Renal cortical epithelial cell (primary cell): ENCODE data around the gene NDUFA11. TPM values are rescaled to one million over a fixed set of nuclear protein-coding genes. Genes with fewer than 3 reads are reported as not detected.

Experiments used
- DNase-seq: peaks from one replicate; pipeline ENCODE4 v3.0.0-alpha.2; 2011; ENCODE audit warnings: low read depth
- total RNA-seq: library from RNA; depleted of rRNA; stranded (reverse); fragments of >200 nt; gene quantifications from 2 replicates; pipeline ENCODE4 v1.2.3, GENCODE V29; 2014

Gene NDUFA11
- total RNA-seq: 104 and 529 TPM in 2 replicates

DNA sequence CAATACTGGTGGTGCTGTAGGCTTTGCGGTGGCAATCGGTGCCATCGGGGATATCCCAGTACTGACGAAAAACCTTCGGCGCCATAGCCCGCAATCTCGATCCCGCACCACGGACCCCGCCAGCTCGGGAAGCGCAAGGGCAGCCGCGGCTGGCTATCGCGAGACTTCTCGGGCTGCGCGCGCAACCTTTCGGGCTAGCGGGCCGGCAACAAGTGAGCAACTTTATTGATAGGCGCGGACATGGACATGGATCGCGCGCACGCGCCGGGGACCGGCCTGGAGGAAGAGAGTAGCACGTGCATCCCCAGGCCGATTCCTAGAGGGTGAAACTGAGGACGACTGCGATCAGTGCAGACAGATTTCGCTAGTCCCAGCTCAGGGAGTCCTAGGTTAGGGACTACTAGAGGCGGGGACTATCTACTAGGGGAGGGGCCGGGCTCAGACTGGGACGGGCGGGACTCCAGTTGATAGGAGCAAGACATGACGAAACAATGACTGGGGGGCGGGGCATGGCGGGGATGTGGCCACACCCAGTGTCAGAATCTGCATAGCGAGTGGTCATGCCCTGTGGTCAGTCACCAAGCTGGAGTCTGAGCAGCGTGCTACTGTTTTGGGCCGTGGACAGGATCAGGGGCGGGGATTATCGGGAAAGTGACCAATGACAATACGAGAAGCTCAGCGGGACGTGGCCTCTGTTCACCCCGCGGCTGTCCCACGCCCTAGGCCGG is at the start of gene NDUFA11:
TSS of gene NDUFA11 (minus strand) at position 167 of the 728 bp plus-strand sequence. CDS start at position 85, 82 bp downstream.
- no peak for DNase-seq

DNA sequence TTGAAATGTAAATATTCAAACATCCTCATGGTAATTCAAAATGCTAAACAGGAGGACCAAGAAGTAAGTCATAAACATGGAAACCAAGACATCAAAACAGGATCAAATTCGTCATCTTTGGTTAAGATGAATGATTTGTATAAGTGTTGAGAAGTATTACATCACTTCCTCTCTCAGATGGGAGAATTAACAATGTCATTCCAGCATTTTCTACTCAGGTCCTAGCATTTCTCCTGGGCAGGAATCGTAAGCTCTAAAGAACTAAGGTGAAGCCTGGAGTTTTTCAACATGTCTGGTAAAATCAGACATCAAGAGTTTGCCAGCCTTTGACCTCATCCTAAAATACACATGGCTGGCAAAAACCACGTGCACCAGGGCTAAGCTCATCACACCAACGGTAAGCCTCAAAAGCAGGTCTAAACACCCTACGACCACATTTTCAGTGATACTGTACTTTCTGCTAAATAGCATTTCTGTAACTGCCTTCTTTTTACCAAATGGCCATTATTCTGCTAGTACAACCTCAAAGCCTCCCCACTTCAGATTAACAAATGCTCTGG is 49.5 kb upstream of the NDUFA11 start:
- no peak for DNase-seq

DNA sequence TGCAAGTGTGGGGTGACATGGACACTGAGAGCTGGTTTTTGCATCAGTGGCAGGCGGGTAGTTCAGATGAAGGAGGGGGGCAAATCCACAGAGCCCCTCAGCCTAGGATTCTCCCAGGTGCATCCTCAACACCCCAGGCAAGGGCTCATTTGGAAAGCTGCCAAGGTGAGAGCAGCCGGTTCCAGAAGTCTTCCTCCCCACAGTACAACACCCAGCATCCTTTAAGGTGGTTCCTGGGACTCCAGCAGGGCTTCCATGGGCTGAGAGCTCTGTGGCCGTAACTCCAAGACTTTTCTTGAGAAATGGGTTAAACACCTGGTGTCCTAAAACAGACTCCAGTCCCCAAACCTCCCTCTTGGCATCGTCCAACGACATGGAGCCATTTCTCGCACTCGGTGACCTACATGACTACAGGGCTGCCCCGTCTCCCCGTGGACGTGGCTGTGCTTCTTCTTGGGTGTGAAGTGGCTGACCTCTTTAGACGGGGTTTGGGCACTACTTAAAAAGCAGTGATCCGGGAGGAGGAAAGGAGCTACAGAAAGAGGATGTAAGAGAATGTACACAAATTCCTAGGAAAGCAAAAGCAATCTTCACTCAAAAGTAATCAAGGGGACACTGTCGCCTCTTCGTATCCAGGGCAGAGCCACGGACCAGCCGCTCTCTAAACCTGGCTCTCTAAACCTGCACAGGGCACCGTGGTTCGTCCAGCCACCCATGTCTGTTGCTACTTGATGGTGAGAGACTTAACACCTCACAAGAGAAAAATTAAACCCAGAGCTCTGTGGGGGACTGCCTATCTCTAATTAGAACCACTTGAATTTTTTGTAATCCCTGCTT is 48.8 kb upstream of the NDUFA11 start:
- no peak for DNase-seq

DNA sequence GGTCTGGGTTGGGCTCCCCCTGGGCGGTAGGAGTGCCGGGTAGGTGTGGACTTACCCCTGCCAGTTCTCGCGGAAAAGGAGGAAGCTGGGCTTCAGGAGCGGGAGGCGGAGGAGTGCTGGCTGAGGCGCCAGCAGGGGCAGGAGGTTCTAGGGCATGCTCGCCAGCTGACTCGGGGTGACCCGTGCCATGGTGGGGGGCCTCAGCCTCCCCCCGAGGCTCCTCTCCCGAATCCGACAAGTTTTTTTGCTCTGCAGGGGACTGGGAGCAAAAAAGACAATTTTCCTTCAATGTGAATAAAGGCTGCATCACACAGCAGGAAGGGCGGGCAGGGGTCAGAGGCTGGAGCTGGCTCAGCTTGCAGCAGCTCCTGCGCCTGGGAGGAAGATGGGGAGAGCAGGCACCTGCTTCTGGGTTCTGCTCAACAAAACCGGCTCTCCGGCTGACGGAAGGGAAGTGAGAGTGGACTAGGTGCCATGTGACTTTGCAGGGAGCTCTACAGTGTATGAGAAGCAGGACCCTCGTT is 47.8 kb upstream of the NDUFA11 start:
- DNase-seq: no peak

DNA sequence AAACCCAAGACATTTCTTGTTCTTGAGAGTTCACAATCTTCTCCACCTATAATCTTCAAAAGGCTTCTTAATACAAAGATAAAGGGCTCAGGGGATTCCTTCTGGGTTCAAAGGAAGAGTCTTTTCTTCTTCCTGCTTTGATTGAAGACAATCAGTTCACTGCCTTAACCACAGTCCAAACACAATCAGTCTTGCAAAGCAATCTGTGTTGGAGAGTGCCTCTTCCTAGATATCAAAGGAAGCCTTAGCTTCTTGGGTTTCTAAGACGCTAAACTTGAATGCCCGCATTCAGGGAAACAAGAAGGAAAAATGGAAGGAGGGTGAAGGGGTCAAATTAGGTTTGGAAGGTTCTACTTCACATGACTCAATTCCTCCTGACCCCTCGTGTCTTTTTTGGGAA is 47.2 kb upstream of the NDUFA11 start:
- no peak for DNase-seq

DNA sequence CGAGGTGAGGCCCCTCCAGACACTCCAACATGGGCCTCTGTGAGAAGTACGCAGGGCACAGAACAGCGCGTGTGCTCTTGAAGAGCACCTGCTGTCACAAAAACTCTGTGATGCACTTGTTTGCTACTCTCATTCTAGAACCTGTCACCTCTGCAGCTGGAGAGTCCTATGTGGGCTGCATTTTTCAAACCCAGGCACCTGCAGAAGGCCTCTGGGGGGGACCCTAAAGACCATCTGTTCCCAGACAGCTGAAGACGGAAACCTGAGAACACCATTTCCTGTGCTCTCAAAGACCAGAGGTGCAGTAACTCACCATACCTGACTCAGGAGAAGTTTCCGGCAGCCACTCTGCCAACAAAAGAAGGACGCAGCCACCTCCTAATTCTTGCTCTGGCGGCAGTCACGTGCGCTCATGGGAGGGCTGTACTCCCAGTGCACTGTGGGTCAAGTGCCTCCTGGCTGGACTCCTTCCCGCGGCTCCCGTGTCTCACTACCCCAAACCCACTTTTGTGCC is 46.3 kb upstream of the NDUFA11 start:
- no peak for DNase-seq

DNA sequence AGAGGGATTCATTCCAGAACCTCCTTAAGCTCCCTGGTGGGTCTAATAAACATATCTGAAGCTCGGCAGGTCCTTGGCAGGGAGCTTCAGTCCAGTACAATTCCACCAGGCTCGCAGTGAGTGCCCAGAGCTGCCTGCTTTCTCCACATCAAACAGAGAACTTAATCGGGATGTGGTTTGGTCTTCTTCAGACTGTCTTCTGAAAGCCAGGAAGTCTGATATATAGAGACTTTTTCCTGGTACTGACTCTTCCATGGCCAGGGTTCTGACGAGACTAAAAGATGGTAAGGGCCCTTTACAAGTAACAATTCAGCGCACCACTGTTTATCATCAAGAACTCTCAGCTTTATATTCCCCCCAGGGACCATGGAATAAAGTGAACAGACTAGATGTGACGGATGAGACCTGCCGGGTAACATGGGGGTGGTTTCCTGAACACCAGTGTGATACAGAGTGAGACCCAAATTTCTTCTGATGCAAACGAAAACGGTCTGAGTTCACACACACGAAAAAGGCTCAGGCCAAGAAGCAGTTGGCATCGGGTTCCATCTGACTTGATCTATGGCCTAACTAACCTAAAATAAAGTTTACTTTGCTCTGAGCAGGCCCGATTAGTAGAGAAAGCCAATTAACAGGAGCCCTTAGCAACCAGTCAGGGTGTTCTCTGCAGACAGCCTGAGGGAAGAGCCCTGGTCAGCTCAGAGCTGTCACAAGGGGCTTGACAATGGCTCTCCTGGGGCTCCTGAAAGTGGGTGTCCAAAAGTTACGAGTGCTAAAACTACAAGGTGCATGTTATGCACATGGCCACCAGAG is 45.4 kb upstream of the NDUFA11 start:
- no peak for DNase-seq

DNA sequence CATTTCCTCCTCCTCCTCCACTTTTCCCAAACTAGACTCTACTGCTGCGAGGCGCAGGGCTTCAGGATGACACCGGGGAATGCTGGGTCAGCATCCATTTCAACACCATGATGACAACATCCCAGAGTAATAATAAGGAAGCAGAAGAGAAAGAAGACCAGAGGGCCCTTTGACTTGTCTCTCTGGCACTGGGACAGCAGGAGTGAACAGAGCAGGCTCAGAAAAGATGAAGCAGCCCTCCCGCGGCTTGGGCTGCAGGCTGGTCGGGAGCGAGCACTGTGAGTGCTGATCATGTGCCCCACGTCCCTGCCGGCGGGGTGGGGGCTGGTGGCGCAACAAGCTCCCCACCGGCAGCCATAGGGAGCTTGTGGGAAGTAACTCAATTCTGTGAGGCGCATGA is 43.8 kb upstream of the NDUFA11 start:
- no peak for DNase-seq

DNA sequence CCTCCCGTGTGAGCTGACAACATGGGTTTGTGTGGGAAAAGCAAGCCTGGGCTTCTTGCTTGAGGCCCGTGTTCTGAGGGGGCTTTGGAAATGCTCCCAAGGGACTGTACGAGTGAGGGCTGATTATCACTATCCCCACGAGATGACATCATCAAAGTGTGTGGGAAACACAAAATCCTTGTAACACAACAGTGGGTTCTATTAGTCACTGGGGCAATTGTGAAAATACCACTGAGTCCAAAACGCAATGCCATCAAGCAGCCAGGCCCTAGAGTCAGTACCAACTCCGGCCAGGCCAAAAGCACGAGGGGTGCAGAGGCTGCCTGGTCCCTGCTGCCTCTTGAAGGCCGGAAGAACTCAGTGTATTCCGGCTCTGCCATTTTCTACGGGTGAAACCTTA is 40.0 kb upstream of the NDUFA11 start:
- no peak for DNase-seq

DNA sequence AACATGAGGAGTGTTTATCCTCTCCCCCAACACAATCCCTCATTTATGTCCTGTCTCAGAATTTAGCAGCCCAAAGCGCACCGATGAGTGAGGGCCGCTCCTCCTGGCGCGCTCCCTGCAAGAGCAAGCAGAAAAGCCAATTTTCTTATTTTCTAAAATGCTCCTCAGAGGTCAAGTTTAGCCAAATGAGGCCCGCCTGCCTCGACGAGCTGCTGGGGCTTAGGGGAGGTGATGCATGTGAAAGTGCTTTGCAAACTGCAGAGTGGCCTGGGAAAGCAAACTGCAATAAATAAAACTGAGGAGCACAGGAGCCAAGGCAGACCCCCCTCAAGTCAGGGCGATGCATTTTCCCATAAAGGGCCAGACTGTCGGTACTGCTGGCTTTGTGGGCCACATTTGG is 39.5 kb upstream of the NDUFA11 start:
- DNase-seq: no peak

DNA sequence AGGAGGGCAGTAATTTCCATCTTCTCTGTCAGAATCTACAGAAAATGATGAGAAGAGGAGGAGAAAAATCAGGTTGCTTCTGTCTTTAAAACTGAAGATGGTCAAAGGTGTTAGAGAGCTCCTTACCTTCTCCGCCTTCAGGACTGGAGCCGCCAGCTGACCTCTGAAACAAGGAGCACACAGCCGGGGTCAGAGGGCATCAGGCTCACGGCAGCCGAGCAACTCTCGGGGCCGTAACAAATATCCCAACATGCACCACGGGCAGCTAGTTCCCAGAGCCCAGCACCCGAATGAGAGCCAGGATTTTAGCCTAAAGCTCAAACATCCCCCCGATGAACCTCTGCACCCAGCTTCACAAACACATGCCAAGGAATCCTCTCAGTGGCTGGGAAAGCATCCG is 38.1 kb upstream of the NDUFA11 start:
- DNase-seq: no peak

DNA sequence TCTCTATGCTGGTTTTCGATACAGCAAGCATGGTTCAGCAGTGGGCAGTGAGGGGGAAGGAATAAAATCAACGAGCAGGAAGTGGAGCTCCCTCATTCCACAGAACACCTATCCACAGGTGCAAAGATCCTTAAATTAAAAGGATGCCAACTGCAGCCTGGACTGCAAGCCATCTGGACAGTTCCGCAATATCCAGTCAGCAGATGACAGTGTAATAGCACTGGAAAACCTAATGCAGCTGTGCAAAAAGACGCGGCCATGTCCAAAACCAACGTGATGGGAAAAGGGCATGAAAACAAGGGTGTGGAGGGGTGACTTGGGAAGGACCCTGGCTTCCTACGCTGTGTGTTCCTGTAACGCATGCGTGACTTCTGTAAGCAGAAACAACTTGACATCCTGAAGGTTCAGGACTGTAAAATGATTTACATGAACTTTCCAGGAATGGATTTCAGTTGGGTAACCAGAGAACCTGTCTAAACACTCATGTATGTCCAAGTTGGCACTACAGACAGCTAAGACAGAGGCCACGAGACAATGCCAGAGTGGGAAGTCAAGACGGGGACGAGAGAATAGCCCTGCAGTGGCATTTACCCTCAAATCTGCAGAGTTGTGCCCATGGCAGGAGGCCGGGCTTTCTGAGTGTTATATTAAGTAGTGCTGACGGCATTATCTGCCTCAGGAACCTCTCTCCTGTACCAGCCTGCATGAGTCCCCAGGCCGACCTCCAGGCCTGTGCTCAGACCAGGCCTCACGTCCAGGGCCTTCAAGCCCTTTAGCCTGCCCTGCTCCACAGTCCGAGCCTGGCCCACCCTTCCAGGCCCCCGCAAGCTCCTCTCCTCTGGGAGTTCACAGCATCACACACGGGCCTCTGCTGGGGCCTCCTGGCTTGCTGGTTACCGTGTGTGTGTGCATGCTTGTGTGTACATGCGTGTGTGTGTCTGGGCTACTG is 36.9 kb upstream of the NDUFA11 start:
- DNase-seq: no peak

DNA sequence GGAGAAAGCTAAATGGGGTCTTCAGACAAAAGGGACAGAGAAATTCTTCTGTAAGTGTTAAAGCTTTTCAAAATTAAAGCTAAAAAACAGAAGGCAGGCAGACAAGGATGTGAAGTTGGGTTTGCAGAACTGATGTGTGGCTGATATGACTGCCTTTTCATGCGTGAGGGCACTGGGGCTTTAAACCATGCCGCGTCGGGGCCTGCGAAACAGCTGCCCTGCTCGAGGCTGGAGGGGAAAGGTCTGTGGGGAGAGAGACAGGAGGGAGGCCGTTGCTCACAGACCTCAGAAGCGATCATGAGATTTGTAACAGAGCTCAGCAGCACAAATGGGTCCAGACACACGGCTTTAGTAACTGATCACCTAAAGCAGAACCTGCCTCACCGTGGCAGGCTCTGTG is 34.0 kb upstream of the NDUFA11 start:
- DNase-seq: no peak

DNA sequence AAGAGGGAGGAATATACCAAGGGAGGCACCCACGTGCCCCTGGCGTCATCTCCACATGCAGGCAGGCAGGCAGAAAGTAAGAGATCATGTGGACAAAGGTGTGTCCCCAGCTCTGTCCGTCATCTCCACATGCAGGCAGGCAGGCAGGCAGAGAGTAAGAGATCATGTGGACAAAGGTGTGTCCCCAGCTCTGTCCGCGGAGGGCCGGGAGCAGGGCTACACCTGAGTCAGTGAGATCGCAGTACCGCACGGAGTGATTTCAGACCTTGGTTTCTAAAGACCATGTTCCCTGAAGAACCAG is 32.7 kb upstream of the NDUFA11 start:
- no peak for DNase-seq

DNA sequence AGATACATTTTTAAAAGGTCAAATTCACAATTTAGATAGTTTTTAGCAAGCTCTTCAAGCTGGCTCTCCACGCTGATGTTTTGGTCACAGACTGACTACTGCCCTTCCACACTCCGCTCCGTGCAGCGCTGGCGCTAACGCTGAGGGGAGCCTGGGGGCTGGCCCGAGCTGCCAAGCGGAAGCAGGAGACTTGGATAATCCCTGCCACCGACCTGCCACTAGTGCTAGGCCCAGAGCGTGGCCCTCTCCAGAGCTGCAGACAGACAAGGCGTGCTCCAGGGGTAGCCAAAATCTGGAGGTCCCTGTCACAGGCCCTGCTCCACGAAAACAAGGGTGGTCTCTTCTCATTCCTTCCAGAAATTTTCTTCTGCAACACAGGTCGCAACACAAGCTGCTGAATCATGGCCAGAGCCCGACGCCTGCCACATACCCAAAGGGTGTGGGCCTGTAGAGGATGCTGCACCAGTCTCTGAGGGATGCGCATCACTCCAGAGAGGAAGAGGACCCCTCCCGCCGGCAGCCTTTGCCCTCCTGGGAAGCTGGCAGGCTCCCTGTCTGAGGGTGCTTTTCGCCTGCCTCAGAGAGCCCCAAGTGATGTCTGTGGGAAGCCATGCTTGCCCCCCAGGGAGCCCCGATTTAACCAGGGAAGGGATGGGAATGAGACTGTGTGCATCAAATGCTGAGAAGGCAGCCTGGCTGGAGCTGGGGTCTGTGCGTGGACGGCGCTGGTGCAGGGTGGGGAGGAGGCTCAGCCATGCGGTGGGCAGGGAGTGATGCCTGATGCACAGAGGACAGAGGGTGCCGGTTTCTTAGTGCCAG is 32.1 kb upstream of the NDUFA11 start:
- no peak for DNase-seq

DNA sequence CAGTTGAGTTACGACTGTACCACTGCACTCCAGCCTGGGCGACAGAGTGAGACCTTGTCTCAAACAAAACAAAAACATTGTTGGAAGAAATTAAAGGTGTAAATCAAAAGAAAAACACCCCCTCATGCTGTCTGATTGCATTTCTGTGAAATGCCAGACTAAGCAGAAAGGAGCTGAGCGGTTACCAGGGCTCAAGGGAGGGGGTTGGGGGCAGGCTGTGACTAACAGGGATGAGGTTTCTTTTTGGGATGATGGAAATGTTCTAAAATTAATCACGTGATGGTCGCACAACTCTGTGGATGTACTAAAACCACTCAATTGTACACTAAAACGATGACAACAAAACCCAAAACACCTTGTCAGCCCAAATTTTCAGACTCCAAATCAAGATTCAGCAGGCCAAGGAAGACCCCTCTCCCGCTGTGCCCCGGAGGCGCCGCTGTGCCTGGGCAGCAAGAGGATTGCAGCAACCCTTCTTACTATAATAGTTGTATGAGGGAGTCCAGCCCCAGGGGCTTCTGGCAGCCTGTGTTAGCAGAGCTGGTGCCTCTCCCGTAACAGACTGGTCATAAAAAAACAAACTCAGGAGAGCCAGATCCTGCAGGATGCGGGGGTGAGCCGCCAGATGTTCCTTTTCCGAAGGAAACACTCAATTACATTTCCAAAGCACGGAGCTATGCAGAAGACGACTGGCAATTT is 31.3 kb upstream of the NDUFA11 start:
- no peak for DNase-seq

DNA sequence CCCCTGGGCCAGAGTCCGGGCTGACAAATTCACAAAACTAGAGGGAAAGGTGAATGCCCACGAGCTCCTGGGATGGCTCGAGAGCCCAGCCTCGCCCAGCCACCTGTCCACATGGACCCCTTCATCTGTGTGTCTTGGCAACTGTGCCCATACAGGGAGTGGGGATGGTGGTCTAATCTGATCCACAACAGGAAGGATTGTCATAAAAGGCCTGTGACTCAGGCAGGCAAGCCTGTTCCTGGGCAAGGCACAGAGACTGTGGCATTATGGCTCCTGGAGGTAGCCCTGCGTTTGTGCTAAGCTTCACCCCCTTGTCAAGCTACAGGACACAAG is 30.4 kb upstream of the NDUFA11 start:
- DNase-seq: no peak

DNA sequence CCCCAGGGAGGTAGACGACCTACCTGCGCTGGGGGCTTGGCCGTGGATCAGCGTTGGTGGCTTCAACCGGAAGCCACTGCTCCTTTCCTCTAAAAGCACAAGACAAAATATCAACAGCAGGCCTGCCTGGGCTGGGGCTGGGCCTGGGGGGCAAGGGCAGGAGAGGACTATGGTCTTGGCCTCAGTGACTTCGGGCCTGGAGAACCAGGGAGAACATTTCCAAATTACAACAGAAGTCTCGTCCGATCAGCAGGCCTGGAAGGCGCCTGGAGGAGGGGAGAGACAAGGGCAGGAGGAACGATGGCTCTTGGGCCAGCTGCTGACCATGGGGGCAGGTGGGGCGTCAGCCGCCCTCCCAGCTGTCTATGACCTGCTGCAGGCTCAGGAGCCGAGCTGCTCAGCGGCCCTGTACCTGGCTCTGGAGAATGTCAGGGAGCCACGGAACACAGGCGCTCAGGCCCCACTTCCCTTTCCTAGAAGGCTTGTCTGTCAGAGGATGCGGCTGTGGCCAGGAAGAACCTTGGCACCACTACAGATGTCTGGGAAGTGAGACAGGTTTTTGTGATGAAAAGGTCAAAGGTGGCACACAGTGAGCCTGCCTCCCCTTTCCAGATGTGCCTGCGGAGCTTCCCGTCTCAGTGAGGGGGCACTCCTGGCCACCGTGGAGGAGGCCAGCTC is 29.9 kb upstream of the NDUFA11 start:
- DNase-seq: no peak
